ENCODE data around the gene NAT9. TPM values are rescaled to one million over a fixed set of nuclear protein-coding genes. Genes with fewer than 3 reads are reported as not detected.

NAT9 gene
- polyA plus RNA-seq, 1 experiment: 33.6 TPM

DNA sequence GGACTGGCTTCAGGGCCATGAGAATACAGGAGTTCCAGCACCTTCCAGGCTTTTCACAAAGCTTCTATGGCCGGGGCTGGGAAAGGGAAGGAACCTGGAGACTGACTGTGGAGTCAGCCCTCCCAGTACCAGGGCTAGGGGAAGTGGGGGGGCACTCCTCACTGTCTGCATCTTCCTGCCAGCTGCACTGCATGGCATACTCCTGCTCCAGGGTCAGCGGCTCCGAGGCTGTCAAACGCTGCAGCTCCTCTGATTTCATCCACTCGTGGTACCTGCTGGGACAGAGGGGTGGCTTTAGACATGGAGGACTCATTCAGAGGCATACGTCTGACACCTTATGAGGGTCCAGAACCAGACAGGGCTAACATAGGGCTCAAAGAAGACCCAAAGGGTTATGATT is 2.7 kb downstream of the NAT9 start:
- ChIA-PET CTCF (interaction anchor here (1.0 to 6.7 kb wide), 4 partner anchors 18 to 116 kb away, joined by 4 to 75 read pairs (median 25); no protein-coding TSS in a partner anchor), POLR2A (no interaction called here)
- Histone ChIP-seq H3K27ac (ENCODE audit: low read depth, low read length) (no peak overlapping the region), H3K9me3 (ENCODE audit: control insufficient read depth, insufficient read depth, low read length) (no peaks in the 10 kb centered on the region), H3K27me3 (ENCODE audit: control insufficient read depth, insufficient read depth, low read length) (no peaks in the 10 kb centered on the region), H3K4me3 (ENCODE audit: low read depth, low read length) (no peak overlapping the region)
- no peak for DNase-seq (ENCODE audit: low read depth, low spot score)
- TF ChIP-seq, protein P1, sequence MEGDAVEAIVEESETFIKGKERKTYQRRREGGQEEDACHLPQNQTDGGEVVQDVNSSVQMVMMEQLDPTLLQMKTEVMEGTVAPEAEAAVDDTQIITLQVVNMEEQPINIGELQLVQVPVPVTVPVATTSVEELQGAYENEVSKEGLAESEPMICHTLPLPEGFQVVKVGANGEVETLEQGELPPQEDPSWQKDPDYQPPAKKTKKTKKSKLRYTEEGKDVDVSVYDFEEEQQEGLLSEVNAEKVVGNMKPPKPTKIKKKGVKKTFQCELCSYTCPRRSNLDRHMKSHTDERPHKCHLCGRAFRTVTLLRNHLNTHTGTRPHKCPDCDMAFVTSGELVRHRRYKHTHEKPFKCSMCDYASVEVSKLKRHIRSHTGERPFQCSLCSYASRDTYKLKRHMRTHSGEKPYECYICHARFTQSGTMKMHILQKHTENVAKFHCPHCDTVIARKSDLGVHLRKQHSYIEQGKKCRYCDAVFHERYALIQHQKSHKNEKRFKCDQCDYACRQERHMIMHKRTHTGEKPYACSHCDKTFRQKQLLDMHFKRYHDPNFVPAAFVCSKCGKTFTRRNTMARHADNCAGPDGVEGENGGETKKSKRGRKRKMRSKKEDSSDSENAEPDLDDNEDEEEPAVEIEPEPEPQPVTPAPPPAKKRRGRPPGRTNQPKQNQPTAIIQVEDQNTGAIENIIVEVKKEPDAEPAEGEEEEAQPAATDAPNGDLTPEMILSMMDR (IDR thresholded peaks at IDR 0.05; ENCODE audit: low read depth, low read length): no peak

DNA sequence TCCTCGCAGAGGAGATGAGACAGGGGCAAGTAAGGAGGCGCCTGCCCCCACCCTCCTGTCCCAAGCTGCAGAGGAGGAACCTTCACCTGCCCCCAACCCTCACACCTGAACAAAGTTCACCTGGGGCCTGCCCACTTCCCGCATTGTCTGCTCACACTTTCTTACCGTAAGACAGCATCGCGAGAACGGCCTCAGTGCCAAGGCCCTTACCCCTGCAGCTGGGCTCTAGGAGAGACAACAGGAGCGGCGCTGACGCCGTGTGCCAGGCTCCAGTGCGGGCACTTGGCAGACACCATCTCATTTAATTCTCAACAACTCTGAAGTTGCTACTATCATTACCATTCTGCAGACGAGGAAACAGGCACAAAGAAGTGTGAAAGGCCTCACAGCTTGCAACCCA is 4.1 kb downstream of the NAT9 start:
- DNase-seq (ENCODE audit: low read depth, low spot score): no peak
- no peaks in the 10 kb centered on the region; the same call in 1 of the 2 replicates for H3K9me3 ChIP-seq (ENCODE audit: control insufficient read depth, insufficient read depth, low read length)
- H3K4me3 ChIP-seq (ENCODE audit: low read depth, low read length): no peak overlapping the region
- CTCF ChIA-PET: interaction anchor here (6.7 kb wide), 1 partner anchor 26 kb away, joined by 75 read pairs; no protein-coding TSS in a partner anchor
- no peaks in the 10 kb centered on the region for H3K27me3 ChIP-seq (ENCODE audit: control insufficient read depth, insufficient read depth, low read length)
- POLR2A ChIA-PET: no interaction called here
- TF ChIP-seq, protein P1 (IDR thresholded peaks at IDR 0.05; ENCODE audit: low read depth, low read length): no peak
- H3K27ac ChIP-seq (ENCODE audit: low read depth, low read length): no peak overlapping the region

DNA sequence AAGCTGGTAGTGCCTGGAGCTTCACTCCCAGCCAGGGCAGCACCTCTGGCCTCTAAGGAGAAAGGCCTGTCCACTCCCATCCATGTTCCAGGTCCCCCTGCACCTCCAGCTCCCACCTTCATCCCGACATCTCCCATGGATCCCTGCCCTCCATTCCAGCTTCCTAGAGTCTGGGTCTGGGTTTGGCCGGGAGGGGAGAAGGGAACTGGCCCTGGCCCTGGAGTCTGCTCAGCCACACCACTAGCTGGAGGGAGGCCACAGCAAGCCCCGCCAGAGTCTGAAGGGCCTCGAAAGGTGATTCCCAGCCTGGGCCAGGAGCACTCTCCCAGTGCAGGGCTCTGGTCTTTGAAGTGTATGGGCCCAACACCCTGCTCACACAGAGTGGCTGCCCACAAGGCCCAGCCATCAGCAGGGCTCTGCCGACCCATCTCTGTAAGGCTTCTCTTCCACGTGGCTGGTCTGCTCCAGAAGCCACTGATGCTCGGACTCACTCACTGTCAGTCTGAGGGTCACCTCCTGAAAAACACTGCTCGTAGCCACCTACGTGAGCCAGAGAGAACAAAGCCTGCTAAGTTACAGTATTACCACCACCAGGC is 4.7 kb downstream of the NAT9 start:
- no peaks in the 10 kb centered on the region; the same call in 1 of the 2 replicates for H3K9me3 ChIP-seq (ENCODE audit: control insufficient read depth, insufficient read depth, low read length)
- POLR2A ChIA-PET: interaction anchor here (1.2 kb wide), 1 partner anchor 8 kb away, joined by 5 read pairs; no protein-coding TSS in a partner anchor
- TF ChIP-seq, protein P1 (IDR thresholded peaks at IDR 0.05; ENCODE audit: low read depth, low read length): no peak
- no peak overlapping the region for H3K27ac ChIP-seq (ENCODE audit: low read depth, low read length)
- no peaks in the 10 kb centered on the region for H3K27me3 ChIP-seq (ENCODE audit: control insufficient read depth, insufficient read depth, low read length)
- CTCF ChIA-PET: interaction anchor here (0.6 to 6.7 kb wide), 16 partner anchors 8 to 568 kb away, joined by 3 to 75 read pairs (median 5); partner anchors contain the start of gene FDXR
- no peak overlapping the region for H3K4me3 ChIP-seq (ENCODE audit: low read depth, low read length)
- DNase-seq (ENCODE audit: low read depth, low spot score): no peak

DNA sequence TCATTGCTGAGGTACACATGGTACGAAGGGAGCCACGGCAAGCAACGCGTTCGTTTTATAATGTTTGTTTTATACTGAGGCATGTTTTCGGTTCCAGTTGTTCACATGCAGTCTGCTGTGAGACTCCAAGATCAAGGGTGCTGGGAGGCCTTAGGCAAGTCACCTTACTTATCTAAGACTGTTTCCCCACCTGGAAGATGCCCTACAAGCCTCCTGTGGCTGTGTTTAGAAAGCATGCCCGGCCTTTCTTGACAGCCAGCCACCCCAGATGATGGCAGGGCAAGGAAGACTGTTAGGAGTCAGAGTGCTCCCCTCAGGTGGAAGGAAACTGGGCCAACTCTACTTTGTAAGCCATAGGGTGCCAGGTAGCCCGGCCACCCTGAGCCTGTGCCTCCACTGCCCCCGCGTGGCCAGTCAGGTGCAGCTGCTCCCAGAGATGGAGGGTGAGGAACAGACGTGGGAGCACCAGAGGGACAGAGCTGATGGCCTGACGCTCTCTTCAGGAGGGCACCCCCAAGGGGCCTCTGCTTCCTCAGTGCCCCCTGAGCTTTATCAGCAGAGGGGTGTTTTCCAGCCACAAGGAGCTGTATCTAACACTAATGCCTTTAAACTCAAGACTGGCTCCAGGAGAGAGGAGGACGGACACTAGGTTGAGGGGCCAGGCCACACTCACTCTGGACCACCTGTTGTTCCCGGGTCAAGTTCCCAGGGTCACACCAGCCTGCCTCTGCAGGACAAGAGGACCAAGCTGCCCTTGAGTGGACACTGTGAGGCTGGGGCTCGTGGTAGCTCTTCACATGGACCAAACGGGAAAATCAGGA is 5.4 kb downstream of the NAT9 start:
- POLR2A ChIA-PET: interaction anchor here (1.2 kb wide), 1 partner anchor 8 kb away, joined by 5 read pairs; no protein-coding TSS in a partner anchor
- CTCF ChIA-PET: interaction anchor here (0.6 to 6.7 kb wide), 17 partner anchors 9 to 568 kb away, joined by 3 to 75 read pairs (median 5); partner anchors contain the start of genes FDXR and GRIN2C
- Histone ChIP-seq H3K27ac (ENCODE audit: low read depth, low read length) (no peak overlapping the region), H3K4me3 (ENCODE audit: low read depth, low read length) (no peak overlapping the region), H3K27me3 (ENCODE audit: control insufficient read depth, insufficient read depth, low read length) (no peaks in the 10 kb centered on the region), H3K9me3 (ENCODE audit: control insufficient read depth, insufficient read depth, low read length) (no peaks in the 10 kb centered on the region; the same call in 1 of the 2 replicates)
- DNase-seq (ENCODE audit: low read depth, low spot score): no peak
- TF ChIP-seq, protein P1 (IDR thresholded peaks at IDR 0.05; ENCODE audit: low read depth, low read length): peak; percentile 77
